HAP-1 (cell line): ENCODE data around the gene IL17RD.

Experiments used
- DNase-seq, 2 experiments: peaks; one replicate each; pipeline ENCODE4 v3.0.0-alpha.2; 2016 to 2020; ENCODE audit warnings: low spot score in 2 of 2
- H3K27me3 ChIP-seq: fragments of 250-450 bp; sonication (Bioruptor Pico); 2 replicates; pipeline ENCODE4 v1.5.1; 2020; ENCODE audit warnings: low read depth, mild to moderate bottlenecking, moderate library complexity
- H3K36me3 ChIP-seq: fragments of 250-450 bp; sonication (Bioruptor Pico); replicated peaks from 2 replicates; pipeline ENCODE4 v1.5.1; 2020; ENCODE audit warnings: mild to moderate bottlenecking
- H3K4me1 ChIP-seq: fragments of 250-450 bp; sonication (Bioruptor Pico); 2 replicates; pipeline ENCODE4 v1.5.1; 2020; ENCODE audit warnings: mild to moderate bottlenecking
- H3K4me3 ChIP-seq: fragments of 250-450 bp; sonication (Bioruptor Pico); 2 replicates; pipeline ENCODE4 v1.5.1; 2020; ENCODE audit warnings: mild to moderate bottlenecking, moderate library complexity
- H3K9me3 ChIP-seq: fragments of 250-450 bp; sonication (Bioruptor Pico); 2 replicates; pipeline ENCODE4 v1.5.1; 2020; ENCODE audit warnings: mild to moderate bottlenecking, moderate library complexity
- in situ Hi-C: fragments of 300-500 bp; cut with MboI; formaldehyde crosslinking; loops from 3 replicates; pipeline ENCODE4 v1.14.3; 2020; ENCODE audit warnings: low sequenced_read_pairs, inconsistent platforms, mixed read lengths

IL17RD gene

DNA sequence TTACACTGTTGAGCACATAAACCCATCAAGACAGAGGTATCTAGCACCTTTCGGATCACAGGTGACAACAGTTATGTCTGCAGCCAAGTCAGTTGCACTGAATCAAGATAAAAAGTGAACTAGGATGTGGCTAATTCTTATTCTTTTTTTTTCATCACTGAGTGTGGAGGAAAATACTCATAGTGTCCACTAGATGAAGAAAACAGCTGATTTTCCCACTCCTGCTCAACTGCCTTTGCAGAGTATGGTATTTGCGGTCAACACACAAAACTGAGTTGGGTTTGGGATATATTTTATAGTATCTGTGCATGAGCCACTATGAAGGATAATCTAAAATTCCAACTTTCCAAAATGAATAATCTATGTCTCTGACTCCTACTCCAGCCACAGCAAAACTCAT, 32.5 kb downstream of the IL17RD start:
- peaks cover 6% of the 10 kb centered on the region; the same call in 1 of the 2 replicates for H3K4me1 ChIP-seq
- no peaks in the 10 kb centered on the region for H3K9me3 ChIP-seq
- H3K36me3 ChIP-seq = no peaks in the 10 kb centered on the region
- H3K27me3 ChIP-seq = no peaks in the 10 kb centered on the region
- DNase-seq = no peak
- in situ Hi-C loops = no loop called here
- H3K4me3 ChIP-seq = no peak overlapping the region

DNA sequence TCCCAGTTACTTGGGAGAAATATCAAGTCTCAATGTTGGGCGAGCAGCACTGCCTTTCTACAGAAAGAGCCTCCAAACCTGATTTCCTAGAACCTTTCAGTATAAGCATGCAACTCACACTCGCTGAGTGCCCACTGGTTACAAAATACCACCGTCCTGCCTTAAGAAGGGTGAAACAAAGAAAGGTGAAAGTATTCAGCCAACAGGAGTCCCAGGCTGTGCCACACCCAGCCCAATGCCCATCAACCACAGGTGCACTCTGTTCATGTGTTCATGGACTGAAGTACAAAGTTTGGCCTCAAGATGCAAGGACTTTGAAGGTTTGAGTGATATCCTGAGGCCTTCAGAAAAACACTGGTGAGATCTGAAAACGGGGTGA, 34.0 kb downstream of the IL17RD start:
- H3K36me3 ChIP-seq = no peaks in the 10 kb centered on the region
- H3K4me1 ChIP-seq = no peaks in the 10 kb centered on the region
- no peaks in the 10 kb centered on the region for H3K27me3 ChIP-seq
- H3K9me3 ChIP-seq = no peaks in the 10 kb centered on the region
- DNase-seq = no peak
- no peak overlapping the region for H3K4me3 ChIP-seq
- in situ Hi-C loops = no loop called here

DNA sequence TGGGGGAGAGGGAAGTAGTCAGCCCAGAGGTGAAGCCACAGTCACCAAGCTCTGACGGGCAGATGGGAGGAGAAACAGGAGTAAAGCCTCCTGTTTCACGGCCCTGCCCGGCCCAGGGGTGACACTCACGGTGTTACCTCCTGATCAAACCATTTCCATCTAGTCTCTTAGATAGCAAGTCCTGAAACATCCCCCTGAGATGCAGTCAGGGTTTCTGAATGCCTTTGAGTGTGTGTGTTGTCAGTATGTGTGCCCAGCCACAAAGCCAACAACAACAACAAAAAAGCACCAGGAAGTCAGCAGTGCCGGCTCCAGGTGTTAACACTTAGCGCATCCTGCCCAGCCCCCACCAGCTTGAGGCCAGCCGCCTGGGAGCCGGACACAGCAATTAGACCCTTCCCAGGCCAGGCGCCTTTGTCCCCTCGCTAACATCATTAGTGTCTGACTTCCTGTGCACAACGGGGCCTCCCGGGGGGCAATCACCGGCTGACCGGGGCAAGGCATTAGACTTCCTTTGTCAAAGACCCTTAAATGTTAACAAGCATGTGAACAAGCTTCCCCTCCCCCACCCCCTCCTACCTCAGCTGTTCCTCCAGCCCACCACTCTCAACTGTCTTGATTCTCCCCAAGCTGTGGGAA, 34.5 kb downstream of the IL17RD start:
- H3K36me3 ChIP-seq = no peaks in the 10 kb centered on the region
- H3K9me3 ChIP-seq = no peaks in the 10 kb centered on the region
- DNase-seq = peak in 1 of 2 experiments; percentile 33
- H3K4me1 ChIP-seq = no peaks in the 10 kb centered on the region
- no peak overlapping the region for H3K4me3 ChIP-seq
- no peaks in the 10 kb centered on the region for H3K27me3 ChIP-seq
- in situ Hi-C loops = no loop called here

DNA sequence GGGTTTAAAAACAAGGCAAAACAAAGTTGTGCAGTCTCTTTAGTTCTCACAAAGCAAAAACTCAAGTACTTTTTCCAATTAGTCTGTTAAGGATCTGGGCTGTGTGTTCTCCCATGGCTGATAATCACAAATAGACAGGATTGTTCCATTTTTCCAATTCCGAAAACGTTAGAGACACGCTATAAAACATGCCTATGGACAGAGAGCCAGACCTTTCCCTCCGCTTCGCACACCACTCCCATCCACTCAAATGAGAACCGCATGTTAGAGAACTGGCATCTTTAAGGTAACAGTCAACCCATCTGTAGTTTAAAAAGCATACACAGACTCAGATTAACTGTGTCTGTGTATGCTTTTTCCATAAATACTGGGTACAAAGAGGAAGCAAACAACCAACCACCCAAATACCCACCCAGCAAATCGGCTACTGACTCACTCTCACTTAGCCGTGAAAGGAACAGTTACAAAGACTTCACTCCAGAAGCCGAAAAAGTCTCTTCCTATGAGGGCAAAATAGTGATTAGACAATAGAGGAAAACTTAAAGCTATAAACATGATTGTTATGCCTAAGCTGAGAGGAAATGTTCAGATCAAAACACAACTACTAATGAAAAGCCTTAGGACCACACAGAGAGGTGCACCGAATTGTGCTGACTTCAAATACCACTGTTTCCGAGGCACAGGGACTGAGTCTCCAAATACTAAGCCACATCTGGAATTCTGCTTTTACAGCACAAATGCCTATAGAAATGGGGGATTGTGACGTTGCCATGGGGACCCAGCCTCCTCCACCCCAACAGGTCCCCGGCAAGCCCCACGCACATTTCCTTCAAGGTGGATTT, 36.1 kb downstream of the IL17RD start:
- DNase-seq = no peak
- Histone ChIP-seq H3K4me1 (no peaks in the 10 kb centered on the region), H3K27me3 (no peaks in the 10 kb centered on the region), H3K36me3 (no peaks in the 10 kb centered on the region), H3K9me3 (no peaks in the 10 kb centered on the region), H3K4me3 (no peak overlapping the region)
- in situ Hi-C loops = no loop called here

DNA sequence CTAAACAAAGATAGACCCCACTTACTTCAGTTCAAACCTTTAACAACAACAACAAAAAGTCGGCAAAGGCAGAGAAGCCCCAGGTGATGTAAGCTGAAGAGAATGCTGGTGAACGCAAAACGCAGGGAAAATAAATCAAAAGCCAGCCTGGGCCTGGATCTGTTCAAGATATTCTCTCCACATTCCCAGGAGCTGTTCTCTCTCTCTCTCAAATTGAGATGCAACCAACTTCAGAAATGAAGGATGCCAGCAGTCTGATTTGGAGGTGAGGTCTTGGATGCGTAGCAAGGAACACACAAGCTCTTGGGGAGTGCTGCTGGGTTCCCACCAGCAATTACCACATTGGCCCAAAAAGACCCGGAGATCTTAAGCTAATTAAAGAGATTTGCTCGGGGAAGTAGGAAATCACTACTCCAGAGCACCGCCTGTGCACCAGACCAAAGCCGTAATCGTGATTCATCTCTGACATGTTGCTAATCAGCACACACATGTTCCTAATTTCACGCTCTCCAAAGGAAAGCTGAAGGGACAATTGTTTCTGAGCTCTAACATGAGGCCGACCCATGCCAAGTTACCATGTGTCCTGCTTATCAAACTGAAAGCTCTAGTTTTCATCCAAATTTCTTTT, 37.1 kb downstream of the IL17RD start:
- DNase-seq = no peak
- Histone ChIP-seq H3K4me3 (no peak overlapping the region), H3K9me3 (no peaks in the 10 kb centered on the region), H3K4me1 (no peaks in the 10 kb centered on the region), H3K36me3 (no peaks in the 10 kb centered on the region), H3K27me3 (no peaks in the 10 kb centered on the region)
- in situ Hi-C loops = no loop called here

DNA sequence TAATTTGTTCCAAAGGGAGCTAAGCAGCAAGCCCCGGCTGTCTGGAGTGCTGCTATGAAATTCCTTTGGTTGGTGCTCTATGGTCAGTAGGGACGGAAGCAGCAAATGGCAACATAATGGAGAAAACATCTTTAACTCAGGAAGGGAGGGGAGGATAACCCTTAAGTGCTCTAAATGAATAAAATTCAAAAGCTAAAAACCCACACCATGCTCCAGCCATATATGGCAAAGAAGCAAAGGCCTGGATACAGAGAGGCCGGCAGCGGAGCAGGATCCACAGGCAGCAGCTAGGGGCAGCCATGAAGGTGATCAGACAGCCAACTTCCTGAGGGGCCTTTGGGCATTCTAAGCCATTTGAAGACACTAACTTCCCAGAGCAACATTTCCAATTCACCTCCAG, 38.9 kb downstream of the IL17RD start:
- in situ Hi-C loops = no loop called here
- no peak for DNase-seq
- Histone ChIP-seq H3K27me3 (no peaks in the 10 kb centered on the region), H3K36me3 (no peaks in the 10 kb centered on the region), H3K4me1 (no peaks in the 10 kb centered on the region), H3K4me3 (no peak overlapping the region), H3K9me3 (no peaks in the 10 kb centered on the region)

DNA sequence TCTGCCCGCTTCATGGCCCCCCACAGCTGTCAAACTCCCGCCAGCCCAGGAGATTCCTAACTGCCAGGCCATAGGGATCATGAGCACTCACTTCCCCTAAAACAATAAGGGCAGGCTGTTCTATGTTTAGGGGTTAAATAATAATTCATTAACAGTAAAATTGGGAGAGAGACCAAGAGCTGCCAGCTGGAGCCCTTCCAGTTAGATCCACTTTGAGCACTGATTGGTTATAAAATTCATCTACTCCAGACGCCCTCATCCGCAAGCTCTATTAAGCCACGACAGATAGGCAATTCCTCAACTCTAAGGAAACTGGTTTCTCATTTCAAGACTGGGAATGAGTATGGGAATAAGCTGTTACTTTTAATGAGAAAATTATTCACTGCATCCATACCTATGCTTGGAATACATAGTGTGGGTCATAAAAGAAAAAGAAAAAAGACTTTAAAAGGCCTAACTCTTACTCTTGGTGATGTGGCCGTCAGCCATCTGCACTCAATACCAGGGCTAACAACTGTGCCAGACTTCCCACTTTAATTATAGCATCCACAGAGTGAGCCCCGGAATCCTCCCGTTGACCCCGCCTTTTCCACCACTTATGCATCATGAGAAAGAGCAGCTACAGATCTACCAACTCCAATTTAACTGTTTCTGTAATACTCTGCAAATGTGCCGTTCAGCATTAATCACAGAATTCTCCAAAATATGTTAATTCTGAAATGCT, 44.5 kb downstream of the IL17RD start:
- no peaks in the 10 kb centered on the region for H3K36me3 ChIP-seq
- no peaks in the 10 kb centered on the region for H3K27me3 ChIP-seq
- DNase-seq = no peak
- no peaks in the 10 kb centered on the region for H3K4me1 ChIP-seq
- H3K4me3 ChIP-seq = no peak overlapping the region
- in situ Hi-C loops = no loop called here
- H3K9me3 ChIP-seq = no peaks in the 10 kb centered on the region

DNA sequence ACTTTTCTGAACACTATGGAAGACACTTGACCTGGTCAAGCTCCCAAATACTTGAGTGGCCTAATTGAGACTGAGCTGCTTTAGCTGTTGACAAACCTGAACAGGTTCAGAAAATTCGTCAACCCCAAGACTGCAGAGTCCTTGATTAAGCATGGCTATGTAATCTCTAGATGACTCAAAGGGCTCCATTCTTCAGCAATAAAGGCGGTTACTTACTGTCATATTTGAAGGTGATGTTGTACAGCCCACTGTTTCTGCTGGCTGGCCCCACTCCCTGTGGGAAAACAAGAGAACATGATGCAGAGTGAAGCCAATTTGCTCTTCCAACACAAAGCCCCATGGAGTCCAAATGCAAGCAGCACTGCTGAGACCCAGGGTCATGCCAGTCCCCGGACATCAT, 45.1 kb downstream of the IL17RD start:
- no peak for DNase-seq
- no peaks in the 10 kb centered on the region for H3K36me3 ChIP-seq
- in situ Hi-C loops = no loop called here
- no peaks in the 10 kb centered on the region for H3K27me3 ChIP-seq
- H3K4me1 ChIP-seq = no peaks in the 10 kb centered on the region
- no peak overlapping the region for H3K4me3 ChIP-seq
- no peaks in the 10 kb centered on the region for H3K9me3 ChIP-seq

DNA sequence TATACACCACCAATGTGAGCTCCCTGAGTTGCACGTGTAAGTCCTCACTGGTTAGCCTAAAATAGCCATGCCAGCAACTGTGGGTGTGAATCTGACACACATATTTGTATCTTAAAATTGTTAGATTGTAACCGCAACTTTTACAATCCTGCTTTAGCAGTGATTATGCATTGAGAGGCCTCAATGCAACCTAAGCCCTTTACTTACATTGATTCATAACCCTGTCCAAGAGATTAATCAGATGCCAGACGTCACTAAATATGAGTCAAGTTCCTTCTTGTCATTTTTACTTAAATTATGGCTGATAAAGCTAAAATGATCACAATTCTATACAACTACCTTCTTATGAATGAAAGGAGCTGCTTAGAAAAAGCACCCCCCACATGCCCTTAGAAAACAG, 46.9 kb downstream of the IL17RD start:
- in situ Hi-C loops = no loop called here
- H3K36me3 ChIP-seq = no peaks in the 10 kb centered on the region
- no peak overlapping the region for H3K4me3 ChIP-seq
- H3K9me3 ChIP-seq = no peaks in the 10 kb centered on the region
- no peaks in the 10 kb centered on the region for H3K27me3 ChIP-seq
- no peak for DNase-seq
- no peaks in the 10 kb centered on the region for H3K4me1 ChIP-seq

DNA sequence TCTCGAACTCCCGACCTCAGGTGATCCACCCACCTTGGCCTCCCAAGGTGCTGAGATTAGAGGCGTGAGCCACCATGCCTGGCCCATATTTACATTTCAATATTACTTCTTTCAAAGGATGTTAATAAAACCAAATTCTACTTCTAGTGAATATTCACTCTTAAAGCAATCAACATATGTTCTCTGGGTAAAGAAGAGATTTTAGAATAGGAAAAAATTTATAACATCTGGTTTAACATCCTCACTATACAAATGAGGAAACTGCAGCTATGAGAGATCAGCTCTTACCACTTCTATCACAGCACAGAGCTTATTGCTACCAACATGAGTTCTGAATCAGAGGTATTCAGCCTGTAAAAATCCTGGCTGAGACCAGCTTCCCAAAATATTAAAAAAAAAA, 48.7 kb downstream of the IL17RD start:
- in situ Hi-C loops = no loop called here
- no peaks in the 10 kb centered on the region for H3K36me3 ChIP-seq
- H3K4me1 ChIP-seq = no peaks in the 10 kb centered on the region
- H3K4me3 ChIP-seq = no peak overlapping the region
- H3K27me3 ChIP-seq = no peaks in the 10 kb centered on the region
- no peaks in the 10 kb centered on the region for H3K9me3 ChIP-seq
- no peak for DNase-seq

DNA sequence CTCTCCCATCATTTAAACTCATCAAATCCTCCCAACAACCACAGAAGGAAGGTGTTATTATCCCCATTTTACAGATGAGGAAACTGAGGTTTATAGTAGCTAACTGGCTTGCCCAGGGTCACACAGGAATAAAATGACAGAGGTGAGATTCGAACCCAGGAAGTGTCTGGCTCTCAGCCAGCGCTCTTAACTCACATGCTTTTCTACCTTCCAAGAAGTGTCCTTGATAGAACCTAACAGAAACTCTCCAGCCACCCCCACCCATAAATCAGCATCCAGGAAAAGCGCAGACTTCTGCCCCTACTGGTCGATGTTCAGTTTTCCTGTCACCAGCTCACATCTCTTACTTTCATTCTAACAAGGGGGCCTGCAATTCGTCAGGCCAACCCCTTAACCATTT, 52.9 kb downstream of the IL17RD start:
- no peaks in the 10 kb centered on the region for H3K4me1 ChIP-seq
- peak in 1 of 2 experiments; percentile 26 for DNase-seq
- H3K9me3 ChIP-seq = no peaks in the 10 kb centered on the region
- no peaks in the 10 kb centered on the region for H3K27me3 ChIP-seq
- in situ Hi-C loops = no loop called here
- H3K36me3 ChIP-seq = no peaks in the 10 kb centered on the region
- no peak overlapping the region for H3K4me3 ChIP-seq

DNA sequence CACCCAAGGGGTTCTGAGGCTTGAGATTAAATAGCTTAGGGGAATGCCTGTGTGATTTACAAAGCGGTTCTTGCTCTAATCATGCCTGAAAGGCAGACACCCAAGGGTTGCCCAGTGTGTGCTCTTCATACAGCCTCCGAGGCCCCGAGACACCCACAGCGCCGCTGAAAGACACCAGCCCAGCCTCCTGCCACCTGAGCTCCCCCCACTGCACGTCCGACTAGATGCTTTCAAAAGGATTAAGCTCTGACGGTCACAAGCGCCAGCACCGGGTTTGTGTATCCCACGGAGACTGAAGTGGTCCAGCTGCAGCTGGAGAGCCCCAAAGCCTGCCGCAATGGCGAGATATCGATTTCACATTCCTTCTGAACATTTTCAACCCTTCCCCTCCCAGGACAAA, 54.4 kb downstream of the IL17RD start:
- no peaks in the 10 kb centered on the region for H3K9me3 ChIP-seq
- H3K4me1 ChIP-seq = no peaks in the 10 kb centered on the region
- no peak for DNase-seq
- H3K36me3 ChIP-seq = no peaks in the 10 kb centered on the region
- in situ Hi-C loops = no loop called here
- H3K27me3 ChIP-seq = no peaks in the 10 kb centered on the region
- no peak overlapping the region for H3K4me3 ChIP-seq

DNA sequence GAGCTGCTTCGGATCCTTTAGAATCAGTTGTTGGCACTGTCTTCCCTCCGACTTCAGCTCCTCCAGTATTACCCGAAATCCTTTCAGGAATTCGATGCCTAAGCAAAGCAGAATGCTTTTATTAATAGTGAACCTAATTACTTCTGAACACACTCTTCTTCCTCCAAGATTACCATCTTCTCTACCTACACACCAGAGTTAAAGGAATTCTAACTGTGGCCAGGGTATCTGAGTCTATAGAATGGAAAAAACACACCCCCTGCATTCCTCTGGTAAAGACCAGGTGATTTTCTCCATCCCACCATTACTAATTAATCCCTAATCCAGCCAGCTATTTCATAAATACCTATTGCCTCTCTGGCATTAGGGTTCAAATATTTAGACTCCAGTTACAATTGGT, 54.9 kb downstream of the IL17RD start:
- H3K4me3 ChIP-seq = no peak overlapping the region
- no peaks in the 10 kb centered on the region for H3K9me3 ChIP-seq
- no peaks in the 10 kb centered on the region for H3K36me3 ChIP-seq
- in situ Hi-C loops = no loop called here
- H3K27me3 ChIP-seq = no peaks in the 10 kb centered on the region
- no peaks in the 10 kb centered on the region for H3K4me1 ChIP-seq
- DNase-seq = no peak
